ENCODE measurements around the gene ERCC6.

DNA sequence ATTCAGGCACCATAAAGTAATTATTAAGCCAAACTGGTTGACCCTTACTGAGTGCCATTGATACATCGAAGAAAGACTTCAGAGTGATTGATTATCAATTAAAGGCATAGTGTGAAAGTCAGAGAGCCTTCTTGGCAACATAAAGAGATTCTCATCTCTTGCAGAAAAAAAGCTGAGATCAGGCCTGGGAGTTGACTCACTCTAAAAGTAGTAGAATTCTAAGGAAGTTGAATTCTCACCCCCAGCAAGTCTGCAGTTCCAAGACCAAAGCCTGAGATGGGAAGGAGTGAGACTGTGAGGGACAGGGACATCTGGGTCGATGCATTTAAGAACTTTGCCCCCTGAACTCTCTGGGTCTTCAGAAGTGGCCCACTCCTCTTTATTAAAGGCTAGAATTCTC, 21.6 kb upstream of the ERCC6 start:
- TF ChIP-seq, protein P1, sequence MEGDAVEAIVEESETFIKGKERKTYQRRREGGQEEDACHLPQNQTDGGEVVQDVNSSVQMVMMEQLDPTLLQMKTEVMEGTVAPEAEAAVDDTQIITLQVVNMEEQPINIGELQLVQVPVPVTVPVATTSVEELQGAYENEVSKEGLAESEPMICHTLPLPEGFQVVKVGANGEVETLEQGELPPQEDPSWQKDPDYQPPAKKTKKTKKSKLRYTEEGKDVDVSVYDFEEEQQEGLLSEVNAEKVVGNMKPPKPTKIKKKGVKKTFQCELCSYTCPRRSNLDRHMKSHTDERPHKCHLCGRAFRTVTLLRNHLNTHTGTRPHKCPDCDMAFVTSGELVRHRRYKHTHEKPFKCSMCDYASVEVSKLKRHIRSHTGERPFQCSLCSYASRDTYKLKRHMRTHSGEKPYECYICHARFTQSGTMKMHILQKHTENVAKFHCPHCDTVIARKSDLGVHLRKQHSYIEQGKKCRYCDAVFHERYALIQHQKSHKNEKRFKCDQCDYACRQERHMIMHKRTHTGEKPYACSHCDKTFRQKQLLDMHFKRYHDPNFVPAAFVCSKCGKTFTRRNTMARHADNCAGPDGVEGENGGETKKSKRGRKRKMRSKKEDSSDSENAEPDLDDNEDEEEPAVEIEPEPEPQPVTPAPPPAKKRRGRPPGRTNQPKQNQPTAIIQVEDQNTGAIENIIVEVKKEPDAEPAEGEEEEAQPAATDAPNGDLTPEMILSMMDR (IDR thresholded peaks at IDR 0.05): no peak
- no peak for TF ChIP-seq POLR2A (IDR thresholded peaks at IDR 0.05)
